SIG-M5 (cell line): ENCODE results near the gene OLIG1.

Experiments
- DNase-seq: peaks from one replicate; lab custom pipeline; 2025; lab: John Stamatoyannopoulos, UW

The OLIG1 gene

GRCh38 chr21:33063375-33063883 is 6.5 kb upstream of the OLIG1 start:
- no peak for DNase-seq

GRCh38 chr21:33063907-33064622 is 5.9 kb upstream of the OLIG1 start:
- DNase-seq, result no peak

GRCh38 chr21:33064623-33065390 is 5.1 kb upstream of the OLIG1 start:
- DNase-seq, result no peak

- DNase-seq, result no peak
These were observed 2.9 kb upstream of the OLIG1 start for GRCh38 chr21:33067043-33067442.

GRCh38 chr21:33067457-33067856 is 2.5 kb upstream of the OLIG1 start:
- DNase-seq, result peak; percentile 54

- DNase-seq, result no peak
These were observed 698 bp upstream of the OLIG1 start for GRCh38 chr21:33069243-33069642.

- DNase-seq, result no peak
These were observed 322 bp upstream of the OLIG1 start for GRCh38 chr21:33069645-33069993.

- DNase-seq, result no peak
These were observed 730 bp downstream of the OLIG1 start for GRCh38 chr21:33070744-33070997.

- DNase-seq, result no peak
These were observed 1.2 kb downstream of the OLIG1 start for GRCh38 chr21:33070998-33071769.

GRCh38 chr21:33071770-33072306 is 1.9 kb downstream of the OLIG1 start:
- DNase-seq, result no peak

GRCh38 chr21:33073636-33074035 is 3.7 kb downstream of the OLIG1 start:
- DNase-seq, result no peak

GRCh38 chr21:33075128-33075527 is 5.2 kb downstream of the OLIG1 start:
- DNase-seq, result no peak

- DNase-seq, result no peak
These were observed 5.8 kb downstream of the OLIG1 start for GRCh38 chr21:33075596-33076195.

GRCh38 chr21:33076600-33077329 is 6.8 kb downstream of the OLIG1 start:
- DNase-seq, result no peak

- peak; percentile 77 for DNase-seq
These were observed 9.1 kb downstream of the OLIG1 start for GRCh38 chr21:33078907-33079582.

- no peak for DNase-seq
These were observed 10.4 kb downstream of the OLIG1 start for GRCh38 chr21:33080376-33080775.

GRCh38 chr21:33080776-33081175 is 10.8 kb downstream of the OLIG1 start:
- no peak for DNase-seq

GRCh38 chr21:33088384-33088783 is 18.4 kb downstream of the OLIG1 start:
- DNase-seq, result no peak

GRCh38 chr21:33089395-33090119 is 19.6 kb downstream of the OLIG1 start:
- no peak for DNase-seq

- no peak for DNase-seq
These were observed 26.5 kb downstream of the OLIG1 start for GRCh38 chr21:33096426-33096825.
